ENCODE data around the gene ZYX.
A peak's percentile ranks its signal among the peaks of the same experiment; 100 is the strongest.

DNA sequence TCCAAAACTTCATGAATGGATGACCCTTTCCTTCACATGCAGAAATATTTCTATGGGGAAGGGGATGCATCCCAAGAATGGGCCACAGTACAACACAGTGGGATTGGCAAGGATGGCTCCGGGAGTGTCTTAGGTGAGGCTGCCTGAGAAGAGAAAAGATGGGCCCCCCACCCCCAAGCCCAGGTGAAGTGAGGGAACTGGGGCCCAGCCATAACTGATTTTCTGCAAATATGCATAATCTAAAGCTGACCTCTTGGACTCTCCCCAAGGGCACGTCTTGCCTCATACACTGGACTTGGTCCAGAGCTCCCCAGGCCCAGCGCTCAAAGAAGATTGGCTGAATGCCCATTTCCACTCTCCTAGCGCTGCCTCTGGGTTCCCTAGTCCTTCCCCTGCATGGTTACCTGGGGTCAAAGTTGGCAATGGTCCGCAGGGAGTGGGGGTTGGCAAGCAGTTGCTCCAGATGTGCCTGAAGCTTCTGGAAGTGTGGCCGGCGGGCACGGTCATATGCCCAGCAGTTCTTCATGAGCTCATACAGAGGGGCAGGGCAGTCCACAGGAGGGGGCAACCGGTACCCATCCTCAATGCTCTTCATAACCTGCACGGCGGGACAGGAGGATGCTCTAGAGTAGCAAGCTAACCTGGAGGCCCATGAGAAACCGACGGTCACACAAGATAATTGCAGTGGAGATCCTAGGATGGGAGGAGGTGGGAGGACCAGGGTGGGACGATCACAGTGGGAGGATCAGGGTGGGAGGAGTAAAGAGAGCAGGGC, 12.3 kb downstream of the ZYX start:
- TF ChIP-seq, protein P1, sequence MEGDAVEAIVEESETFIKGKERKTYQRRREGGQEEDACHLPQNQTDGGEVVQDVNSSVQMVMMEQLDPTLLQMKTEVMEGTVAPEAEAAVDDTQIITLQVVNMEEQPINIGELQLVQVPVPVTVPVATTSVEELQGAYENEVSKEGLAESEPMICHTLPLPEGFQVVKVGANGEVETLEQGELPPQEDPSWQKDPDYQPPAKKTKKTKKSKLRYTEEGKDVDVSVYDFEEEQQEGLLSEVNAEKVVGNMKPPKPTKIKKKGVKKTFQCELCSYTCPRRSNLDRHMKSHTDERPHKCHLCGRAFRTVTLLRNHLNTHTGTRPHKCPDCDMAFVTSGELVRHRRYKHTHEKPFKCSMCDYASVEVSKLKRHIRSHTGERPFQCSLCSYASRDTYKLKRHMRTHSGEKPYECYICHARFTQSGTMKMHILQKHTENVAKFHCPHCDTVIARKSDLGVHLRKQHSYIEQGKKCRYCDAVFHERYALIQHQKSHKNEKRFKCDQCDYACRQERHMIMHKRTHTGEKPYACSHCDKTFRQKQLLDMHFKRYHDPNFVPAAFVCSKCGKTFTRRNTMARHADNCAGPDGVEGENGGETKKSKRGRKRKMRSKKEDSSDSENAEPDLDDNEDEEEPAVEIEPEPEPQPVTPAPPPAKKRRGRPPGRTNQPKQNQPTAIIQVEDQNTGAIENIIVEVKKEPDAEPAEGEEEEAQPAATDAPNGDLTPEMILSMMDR (IDR thresholded peaks at IDR 0.05) = no peak
- TF ChIP-seq JUND (IDR thresholded peaks at IDR 0.05) (no peak), POLR2AphosphoS5 (IDR thresholded peaks at IDR 0.05; ENCODE audit: low read depth, low read length) (peak; percentile 85), CHD2 (IDR thresholded peaks at IDR 0.05; ENCODE audit: low read length, partially characterized antibody) (no peak), GABPA (IDR thresholded peaks at IDR 0.05; ENCODE audit: low read depth) (no peak), TCF12 (IDR thresholded peaks at IDR 0.05) (peak; percentile 42; the same call in 1 of the 2 replicates), TAF1 (IDR thresholded peaks at IDR 0.05; ENCODE audit: borderline replicate concordance, low read depth, low read length) (no peak), YY1 (IDR thresholded peaks at IDR 0.05; ENCODE audit: low read depth) (no peak)
- TF ChIP-seq, protein P2, sequence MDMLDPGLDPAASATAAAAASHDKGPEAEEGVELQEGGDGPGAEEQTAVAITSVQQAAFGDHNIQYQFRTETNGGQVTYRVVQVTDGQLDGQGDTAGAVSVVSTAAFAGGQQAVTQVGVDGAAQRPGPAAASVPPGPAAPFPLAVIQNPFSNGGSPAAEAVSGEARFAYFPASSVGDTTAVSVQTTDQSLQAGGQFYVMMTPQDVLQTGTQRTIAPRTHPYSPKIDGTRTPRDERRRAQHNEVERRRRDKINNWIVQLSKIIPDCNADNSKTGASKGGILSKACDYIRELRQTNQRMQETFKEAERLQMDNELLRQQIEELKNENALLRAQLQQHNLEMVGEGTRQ (IDR thresholded peaks at IDR 0.05; ENCODE audit: borderline replicate concordance, low read depth, low read length) = no peak
- TF ChIP-seq, protein P3, sequence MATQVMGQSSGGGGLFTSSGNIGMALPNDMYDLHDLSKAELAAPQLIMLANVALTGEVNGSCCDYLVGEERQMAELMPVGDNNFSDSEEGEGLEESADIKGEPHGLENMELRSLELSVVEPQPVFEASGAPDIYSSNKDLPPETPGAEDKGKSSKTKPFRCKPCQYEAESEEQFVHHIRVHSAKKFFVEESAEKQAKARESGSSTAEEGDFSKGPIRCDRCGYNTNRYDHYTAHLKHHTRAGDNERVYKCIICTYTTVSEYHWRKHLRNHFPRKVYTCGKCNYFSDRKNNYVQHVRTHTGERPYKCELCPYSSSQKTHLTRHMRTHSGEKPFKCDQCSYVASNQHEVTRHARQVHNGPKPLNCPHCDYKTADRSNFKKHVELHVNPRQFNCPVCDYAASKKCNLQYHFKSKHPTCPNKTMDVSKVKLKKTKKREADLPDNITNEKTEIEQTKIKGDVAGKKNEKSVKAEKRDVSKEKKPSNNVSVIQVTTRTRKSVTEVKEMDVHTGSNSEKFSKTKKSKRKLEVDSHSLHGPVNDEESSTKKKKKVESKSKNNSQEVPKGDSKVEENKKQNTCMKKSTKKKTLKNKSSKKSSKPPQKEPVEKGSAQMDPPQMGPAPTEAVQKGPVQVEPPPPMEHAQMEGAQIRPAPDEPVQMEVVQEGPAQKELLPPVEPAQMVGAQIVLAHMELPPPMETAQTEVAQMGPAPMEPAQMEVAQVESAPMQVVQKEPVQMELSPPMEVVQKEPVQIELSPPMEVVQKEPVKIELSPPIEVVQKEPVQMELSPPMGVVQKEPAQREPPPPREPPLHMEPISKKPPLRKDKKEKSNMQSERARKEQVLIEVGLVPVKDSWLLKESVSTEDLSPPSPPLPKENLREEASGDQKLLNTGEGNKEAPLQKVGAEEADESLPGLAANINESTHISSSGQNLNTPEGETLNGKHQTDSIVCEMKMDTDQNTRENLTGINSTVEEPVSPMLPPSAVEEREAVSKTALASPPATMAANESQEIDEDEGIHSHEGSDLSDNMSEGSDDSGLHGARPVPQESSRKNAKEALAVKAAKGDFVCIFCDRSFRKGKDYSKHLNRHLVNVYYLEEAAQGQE (IDR thresholded peaks at IDR 0.05; ENCODE audit: low read depth, low read length) = no peak
- TF ChIP-seq, protein P4, sequence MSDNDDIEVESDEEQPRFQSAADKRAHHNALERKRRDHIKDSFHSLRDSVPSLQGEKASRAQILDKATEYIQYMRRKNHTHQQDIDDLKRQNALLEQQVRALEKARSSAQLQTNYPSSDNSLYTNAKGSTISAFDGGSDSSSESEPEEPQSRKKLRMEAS (IDR thresholded peaks at IDR 0.05; ENCODE audit: low read depth) = no peak
